HTR-8/SVneo (cell line): ENCODE data around the gene EARS2.
"Not testable (repeated sequence)": the region's sequence is repeated elsewhere in the genome, so short reads cannot be mapped to it uniquely, and the experiment has no call there.

Experiments used
- DNase-seq: peaks from one replicate; pipeline ENCODE4 v3.0.0; 2011; ENCODE audit warnings: low spot score, mixed read lengths; ENCODE audit not compliant: insufficient read length
- FAIRE-seq: peaks from 2 replicates; lab custom pipeline; 2011; peaks lifted over from hg19 to GRCh38; lab: Jason Lieb, UNC

Gene EARS2

DNA sequence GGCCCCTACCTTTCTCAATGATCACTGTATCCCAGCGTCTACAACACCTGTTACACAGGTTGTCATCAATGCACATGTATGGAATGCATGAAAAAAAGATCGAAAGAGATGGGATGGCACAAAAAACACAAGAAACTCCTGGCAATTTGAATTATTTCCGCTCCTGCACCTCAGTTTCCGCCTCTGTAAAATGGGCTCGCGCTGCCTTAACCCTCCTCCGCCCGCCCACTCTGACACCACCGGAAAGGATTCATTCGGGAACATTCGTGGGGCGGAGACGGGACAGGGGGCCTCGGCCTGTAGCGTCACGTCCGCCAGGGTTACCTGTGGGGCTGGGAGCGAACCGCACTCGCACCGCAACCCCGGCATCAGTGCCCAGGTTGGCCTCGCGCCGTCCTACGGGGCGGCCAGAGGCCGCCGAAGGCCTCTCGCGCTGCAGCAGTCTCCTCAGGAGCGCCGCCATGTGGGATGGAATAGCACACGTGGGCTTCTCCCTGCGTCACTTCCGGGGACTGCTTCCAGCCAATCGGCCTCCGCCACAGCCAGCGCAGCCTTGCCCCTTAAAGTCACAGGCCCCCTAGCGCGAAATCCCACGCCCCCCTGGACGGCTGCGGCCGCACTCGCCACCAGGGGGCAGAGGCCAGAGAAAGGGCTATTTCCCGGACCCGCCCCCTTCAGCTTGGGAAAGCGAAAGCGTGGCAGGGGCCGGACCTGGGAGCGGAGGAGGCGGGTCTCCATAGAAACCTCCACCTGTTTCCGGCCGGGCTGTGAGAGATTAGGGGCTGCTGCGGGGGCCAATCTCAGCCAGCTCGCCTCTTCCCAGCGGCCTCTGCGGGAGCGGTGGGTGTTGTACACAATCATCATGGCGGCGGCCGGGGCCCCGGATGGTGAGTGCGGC, at the start of gene EARS2, which contains the start of gene UBFD1:
EARS2 (minus strand) TSS at position 470 of the 898 bp plus-strand sequence; CDS start at position 463, 7 bp downstream.
UBFD1 (plus strand) TSS at position 847 of the 898 bp plus-strand sequence; CDS start at position 863, 16 bp downstream.
- peak; percentile 94 for DNase-seq
- peak; percentile 51 for FAIRE-seq

DNA sequence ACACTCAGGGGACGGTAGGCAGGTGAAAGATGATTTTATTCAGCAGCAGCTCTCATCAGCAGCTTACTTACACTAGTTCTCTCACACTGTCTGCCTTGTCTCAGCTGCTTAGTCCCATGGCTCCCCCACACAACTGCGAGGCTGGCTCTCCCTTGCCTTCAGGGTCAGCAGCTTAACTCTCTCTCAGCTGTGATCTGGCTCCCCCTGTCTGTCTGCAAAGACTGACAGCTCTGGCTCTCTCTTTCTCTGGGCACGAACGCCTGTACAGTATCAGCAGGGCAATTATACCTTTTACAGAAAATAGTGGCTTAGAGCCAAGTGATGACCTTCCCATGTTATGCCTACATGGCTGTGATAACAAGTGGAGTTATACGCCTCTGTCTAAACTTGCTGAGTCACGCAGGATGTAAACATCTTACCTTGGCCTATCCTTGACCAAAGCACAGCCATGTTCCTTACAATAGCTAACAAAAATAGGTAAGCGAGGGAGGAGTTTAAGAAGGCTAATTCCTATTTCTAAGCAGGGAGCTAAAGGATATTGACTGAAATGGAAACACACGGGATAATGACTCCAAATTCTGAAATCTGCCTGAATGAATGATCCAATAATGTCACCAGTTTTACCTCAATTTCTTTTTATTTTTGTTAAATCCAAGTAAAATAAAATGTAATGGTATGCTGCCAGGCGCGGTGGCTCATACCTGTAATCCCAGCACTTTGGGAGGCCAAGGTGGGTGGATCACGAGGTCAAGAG, 40.0 kb upstream of the EARS2 start:
- FAIRE-seq = no peak
- no peak for DNase-seq

DNA sequence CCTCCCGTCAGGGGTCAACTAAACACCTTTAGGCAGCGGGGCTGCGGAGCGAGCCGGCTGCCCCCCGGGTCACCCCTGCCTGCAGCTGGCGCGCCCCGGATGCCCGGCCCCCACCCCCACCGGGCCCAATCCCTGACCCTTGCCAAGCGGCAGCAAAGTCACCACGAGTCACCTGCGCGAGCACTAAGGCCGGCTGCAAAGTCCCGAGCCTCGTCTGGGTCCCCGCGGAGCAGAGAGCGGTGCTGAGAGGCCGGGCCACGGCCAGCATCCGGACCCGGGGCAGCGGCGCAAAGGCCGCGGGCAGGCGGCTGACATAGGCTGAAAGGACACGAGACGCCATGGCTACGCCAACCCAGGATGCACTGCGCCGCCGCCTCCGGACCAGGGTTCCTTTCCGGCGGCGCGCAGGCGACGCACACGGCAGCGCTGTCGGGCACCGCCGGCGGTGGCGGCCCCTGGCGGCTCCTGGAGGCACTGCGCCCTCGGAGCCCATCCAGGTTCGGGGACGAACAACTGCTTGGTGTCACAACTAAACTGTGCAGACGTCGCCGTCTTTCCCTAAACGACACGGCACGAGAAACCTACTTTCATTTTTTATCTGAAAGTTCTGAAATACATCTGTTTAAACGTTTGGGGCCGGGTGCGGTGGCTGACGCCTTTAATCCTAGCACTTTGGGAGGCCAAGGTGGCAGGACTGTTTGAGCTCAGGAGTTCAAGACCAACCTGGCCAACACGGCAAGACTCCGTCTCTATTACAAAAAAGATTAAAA, 39.0 kb upstream of the EARS2 start, which contains the start of gene NDUFAB1:
NDUFAB1 (minus strand) TSS at position 366 of the 770 bp plus-strand sequence; CDS start at position 340, 26 bp downstream.
- peak; percentile 78 for DNase-seq
- FAIRE-seq = no peak

DNA sequence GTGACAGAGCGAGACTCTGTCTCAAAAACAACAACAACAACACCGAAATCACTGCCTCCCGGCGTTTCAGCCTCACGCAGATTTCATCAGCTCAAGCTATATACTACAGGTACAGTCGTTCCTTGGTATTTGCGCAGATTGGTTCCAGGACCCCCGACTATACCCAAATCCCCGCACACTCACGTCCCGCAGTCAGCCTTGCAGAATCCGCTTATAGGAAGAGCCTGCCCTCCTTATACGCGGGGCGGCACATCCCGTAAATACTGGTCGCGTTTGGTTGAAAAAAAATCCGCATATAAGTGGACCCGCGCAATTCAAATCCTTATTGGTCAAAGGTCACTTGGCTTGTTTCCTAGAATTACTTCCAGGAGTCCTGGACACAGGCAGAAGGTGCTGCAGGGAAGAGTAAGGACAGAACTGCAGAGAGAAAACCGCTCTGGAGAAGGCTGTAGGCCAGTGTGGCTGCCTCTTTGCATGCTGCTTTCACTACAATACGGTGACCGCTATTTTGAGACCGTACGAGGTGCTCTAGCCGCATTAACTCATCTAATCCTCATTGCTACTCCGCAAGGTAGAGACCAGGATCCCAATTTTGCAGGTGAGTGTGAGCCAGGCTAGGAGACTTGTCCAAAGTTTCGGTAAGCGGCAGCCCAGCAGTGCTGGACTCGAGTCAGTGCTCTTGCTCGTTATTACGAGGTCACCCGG, 38.2 kb upstream of the EARS2 start:
- FAIRE-seq = no peak
- DNase-seq = no peak

GRCh38 chr16:23594186-23594585, 37.0 kb upstream of the EARS2 start:
- FAIRE-seq (no peak), DNase-seq (no peak)

DNA sequence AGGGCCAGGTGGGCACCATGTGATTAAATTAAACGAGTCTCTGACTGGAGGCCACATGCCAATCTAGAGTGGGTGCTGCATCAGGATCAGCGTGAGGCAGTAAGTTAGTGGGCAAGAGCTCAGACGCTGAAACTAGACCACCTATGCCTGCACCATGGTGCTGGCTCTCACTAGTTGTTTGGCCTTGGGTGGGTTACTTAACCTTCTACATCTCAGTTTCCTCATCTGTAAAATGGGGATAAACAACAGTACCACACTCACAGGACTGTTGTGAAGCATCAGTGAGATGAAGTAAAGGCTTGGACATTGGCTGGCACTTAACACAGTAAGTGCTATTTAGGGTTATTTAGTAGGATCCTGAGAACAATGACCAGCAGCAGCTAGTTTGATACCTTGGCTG, 33.0 kb upstream of the EARS2 start:
- FAIRE-seq (no peak), DNase-seq (no peak)

DNA sequence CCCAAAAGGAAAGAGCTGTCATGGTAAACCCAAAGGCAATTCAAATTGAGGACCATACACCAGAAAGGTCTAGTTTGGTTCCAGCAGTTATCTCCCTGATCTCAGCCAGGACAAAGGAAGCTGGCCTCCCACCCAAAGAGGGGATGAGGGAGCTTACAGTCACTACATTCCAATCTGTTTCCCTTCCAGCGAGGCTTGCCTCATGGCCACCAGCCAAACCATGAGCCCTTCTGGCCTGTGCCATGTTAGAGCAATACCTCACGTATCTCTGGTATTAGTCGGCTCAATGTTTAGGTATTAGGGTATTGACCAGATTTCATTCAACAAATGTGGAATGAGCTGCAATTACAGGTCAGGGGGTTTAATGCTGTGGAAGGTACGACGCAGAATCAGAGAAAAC, 30.6 kb upstream of the EARS2 start:
- FAIRE-seq (no peak), DNase-seq (no peak)

DNA sequence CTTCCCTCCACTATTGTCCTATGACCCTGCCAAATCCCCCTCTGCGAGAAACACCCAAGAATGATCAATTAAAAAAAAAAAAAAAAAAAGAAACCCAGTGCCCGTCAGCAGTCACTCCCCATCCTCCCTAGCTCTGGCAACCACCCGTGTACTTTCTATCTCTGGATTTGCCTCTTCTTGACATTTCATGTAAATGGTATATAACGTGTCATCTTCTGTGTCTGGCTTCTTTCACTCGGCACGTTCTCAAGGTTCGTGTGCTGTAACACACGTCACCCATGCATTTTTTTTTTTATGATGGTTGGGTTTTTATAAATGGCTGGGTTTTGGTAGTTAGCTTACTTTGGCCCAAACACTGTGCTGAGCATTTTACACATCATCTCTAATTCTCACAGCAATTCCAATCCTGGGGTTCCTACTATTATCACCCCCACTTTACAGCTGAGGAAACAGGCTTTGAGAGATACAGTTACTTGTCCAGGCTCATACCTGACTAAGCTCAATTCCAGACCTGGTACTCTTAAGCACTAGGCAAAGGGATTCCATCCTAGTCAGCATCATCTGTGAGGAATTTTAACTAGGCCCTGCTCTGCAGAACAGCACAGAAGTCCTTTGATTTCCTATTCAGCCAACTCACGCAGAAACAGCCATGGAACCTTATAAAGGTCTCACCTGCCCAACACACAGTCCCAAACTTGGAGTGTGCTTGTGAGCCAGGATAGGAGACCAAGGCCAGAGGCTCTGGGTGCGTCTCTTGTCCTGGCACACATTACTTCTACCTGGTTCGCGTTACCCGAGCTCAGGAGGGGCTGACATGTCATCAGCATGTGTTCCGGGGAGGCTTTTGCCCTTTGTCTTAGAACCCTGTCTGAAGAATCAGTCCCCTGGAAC, 27.3 kb upstream of the EARS2 start:
- DNase-seq (no peak), FAIRE-seq (no peak)

GRCh38 chr16:23583271-23583670, 26.1 kb upstream of the EARS2 start:
- not testable (repeated sequence) for FAIRE-seq, DNase-seq

DNA sequence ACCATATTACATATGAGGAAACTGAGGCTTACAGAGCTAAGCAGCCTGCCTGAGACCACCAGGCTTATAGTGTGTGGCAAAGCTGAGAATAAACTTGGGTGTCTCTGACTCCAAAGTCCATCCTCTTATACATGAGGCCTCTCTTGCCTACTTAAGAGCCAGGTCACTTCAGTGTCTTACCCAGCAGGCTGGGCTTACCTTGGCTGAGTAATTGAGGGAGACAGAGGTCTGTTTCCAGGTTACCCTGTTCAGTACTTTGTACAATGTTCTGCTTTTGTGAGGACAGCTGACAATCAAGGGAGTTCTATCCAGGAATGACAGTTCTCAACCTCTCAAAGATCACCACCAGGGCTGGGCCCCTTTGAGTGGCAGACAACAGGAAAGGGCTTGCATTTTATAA, 24.6 kb upstream of the EARS2 start:
- no peak for DNase-seq
- FAIRE-seq = no peak

GRCh38 chr16:23580391-23580790, 23.2 kb upstream of the EARS2 start:
- DNase-seq (no peak), FAIRE-seq (no peak)

DNA sequence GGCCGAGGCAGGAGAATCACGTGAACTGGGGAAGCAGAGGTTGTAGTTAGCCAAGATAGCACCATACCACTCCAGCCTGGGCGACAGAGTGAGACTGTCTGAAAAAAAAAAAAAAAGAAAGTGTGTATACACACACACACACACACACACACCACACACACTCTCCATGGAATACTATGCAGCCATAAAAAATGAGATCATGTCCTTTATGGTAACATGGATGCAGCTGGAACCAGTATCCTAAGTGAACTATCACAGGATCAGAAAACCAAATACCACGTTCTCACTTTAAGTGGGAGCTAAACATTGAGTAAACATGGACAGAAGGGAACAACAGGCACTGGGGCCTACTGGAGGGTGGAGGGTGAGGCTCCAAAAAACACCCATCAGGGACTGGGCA, 22.2 kb upstream of the EARS2 start:
- DNase-seq = no peak
- FAIRE-seq = no peak

- no peak for DNase-seq
- FAIRE-seq = no peak
These were observed 21.1 kb upstream of the EARS2 start for GRCh38 chr16:23578101-23578830.

GRCh38 chr16:23577493-23577892, 20.3 kb upstream of the EARS2 start:
- no peak for FAIRE-seq
- DNase-seq = no peak

- no peak for DNase-seq
These were observed 18.7 kb upstream of the EARS2 start for GRCh38 chr16:23575834-23576233.

GRCh38 chr16:23573817-23574216, 16.7 kb upstream of the EARS2 start:
- FAIRE-seq (no peak), DNase-seq (no peak)

More at GRCh38 chr16:23575834-23576233, 18.7 kb upstream of the EARS2 start:
- no peak for FAIRE-seq

GRCh38 chr16:23572394-23572793, 15.2 kb upstream of the EARS2 start:
- no peak for FAIRE-seq
- no peak for DNase-seq

DNA sequence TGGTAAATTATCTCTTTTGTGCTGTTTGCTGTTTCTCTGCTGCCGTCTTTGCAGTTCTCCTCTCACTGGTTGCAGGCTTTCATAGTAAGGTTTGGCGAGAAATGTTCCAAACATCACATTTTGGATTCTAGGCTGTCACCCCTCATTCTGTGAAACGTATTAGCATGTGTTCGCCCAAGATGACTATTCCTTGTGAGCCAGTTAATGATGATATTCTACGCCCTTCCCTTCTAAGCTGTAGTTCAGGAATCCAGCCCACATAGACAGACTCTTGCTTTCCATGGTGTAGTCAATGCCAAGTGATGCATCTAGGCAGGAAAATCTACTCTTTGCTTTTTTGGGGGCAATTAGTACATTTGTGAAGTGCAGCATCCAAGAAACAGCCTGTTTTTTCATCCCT, 14.7 kb upstream of the EARS2 start:
- DNase-seq (no peak), FAIRE-seq (no peak)
